Right lobe of liver (tissue), 6 donors: Measurements from ENCODE around the gene LIPJ. TPM values are rescaled to one million over a fixed set of nuclear protein-coding genes. Genes with fewer than 3 reads are reported as not detected.

Experiments
- ATAC-seq, 4 donors: fragments of 200-7000 bp; cut with Tn5 transposase; one replicate each; pipeline ENCODE4 v1.9.1; 2020; ENCODE audit warnings: mild to moderate bottlenecking in 4 of 4, moderate library complexity in 4 of 4
- DNase-seq, 3 donors: peaks; one replicate each; pipeline ENCODE4 v3.0.0-alpha.2; 2020
- H3K27ac ChIP-seq, 3 donors: fragments of 200-600 bp; one replicate each; pipeline ENCODE4 v1.8.0; 2022
- H3K27me3 ChIP-seq, 2 donors: fragments of 200-600 bp; one replicate each; pipeline ENCODE4 v1.8.0; 2022
- H3K36me3 ChIP-seq, 4 donors: fragments of 200-600 bp; sonication (generic) in 1 of 4; one replicate each; pipeline versions ENCODE4 v1.5.1 to v1.8.0; 2017 to 2022; ENCODE audit warnings: control low read depth in 1 of 4
- H3K4me1 ChIP-seq, 4 donors: fragments of 200-600 bp; sonication (generic) in 1 of 4; one replicate each; pipeline versions ENCODE4 v1.5.1 to v1.8.0; 2017 to 2022; ENCODE audit warnings: control low read depth in 1 of 4
- H3K4me3 ChIP-seq, 3 donors: fragments of 200-600 bp; one replicate each; pipeline ENCODE4 v1.8.0; 2022
- H3K9me3 ChIP-seq, 4 donors: fragments of 200-600 bp; sonication (generic) in 1 of 4; one replicate each; pipeline versions ENCODE4 v1.5.1 to v1.8.0; 2017 to 2022; ENCODE audit warnings: control low read depth in 1 of 4
- POLR2A ChIP-seq: fragments of 450-650 bp; IDR thresholded peaks from one replicate; pipeline ENCODE4 v1.6.1; 2017; ENCODE audit warnings: antibody characterized with exemption, mild to moderate bottlenecking
- WGBS: methylation state at CpG from one replicate; pipeline ENCODE4 v1.1.6; 2018; ENCODE audit warnings: low coverage, low lambda C conversion rate; ENCODE audit not compliant: insufficient coverage; ENCODE audit errors: missing lambda C conversion rate; 5-methylcytosine and 5-hydroxymethylcytosine counted together
- intact Hi-C, 2 donors: fragments of 100-400 bp; cut with DNase I; formaldehyde crosslinking; loops; one replicate each; pipeline versions ENCODE4 v1.11.2 to v1.14.1; 2022
- total RNA-seq, 6 experiments: library from RNA; depleted of rRNA in 2 of 6; stranded (reverse); fragments of >200 nt in 2 of 6; fragmentation: NEBNext Ultra II Directional in 3 of 6; extraction: Animal tissue kit (Norgen Biotek cat#: 25700) in 3 of 6; gene quantifications; one replicate each; pipeline versions ENCODE4 v1.1.0 to v1.2.4, GENCODE V29; 2016 to 2023
- TF ChIP-seq, protein P1 (sequence below), 4 donors: fragments of 200-600 bp in 3 of 4; fragments of 450-650 bp in 1 of 4; IDR thresholded peaks; one replicate each; pipeline versions ENCODE4 v1.5.1 to v1.8.0; 2016 to 2022; ENCODE audit warnings: antibody characterized with exemption in 4 of 4, mild to moderate bottlenecking in 2 of 4
- donor health status: DM: no; HTN: yes; CAD: no.
- donor health status: DM: no; HTN: no; CAD: no.
- donor health status: DM: no; HTN: no; CAD: no.
- donor health status: DM: no; HTN: yes; CAD: no.
- donor health status: DM: no; HTN: yes; CAD: no.

The LIPJ gene
- total RNA-seq, 6 experiments from 2014 or later, result 0.06 to 0.42 (median 0.21) TPM

DNA sequence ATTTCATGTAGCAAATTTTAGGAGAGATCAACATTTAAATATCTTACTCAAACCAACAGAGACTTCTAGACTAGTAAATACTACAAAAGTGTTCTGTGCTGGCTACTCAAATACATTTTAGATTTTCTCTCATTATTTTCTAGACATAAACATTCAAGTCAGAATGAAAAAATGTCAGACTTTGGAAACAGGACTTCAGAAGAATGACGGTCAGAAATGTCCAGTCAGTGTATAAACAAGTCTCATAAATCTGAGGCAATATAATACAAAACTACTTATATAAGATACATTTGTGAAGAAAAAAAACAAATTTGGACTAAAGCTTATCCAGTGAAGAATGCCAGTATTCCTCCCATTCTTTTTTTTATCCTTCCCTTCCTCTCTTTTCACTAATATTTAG lies 29.3 kb upstream of the LIPJ start:
- DNase-seq (no peak), ATAC-seq (no peak)
- H3K4me3 ChIP-seq, result no peak overlapping the region
- 94% methylated on average over 1 of the region's 1 CpG for WGBS
- no peaks in the 10 kb centered on the region for H3K9me3 ChIP-seq
- no peaks in the 10 kb centered on the region for H3K4me1 ChIP-seq
- H3K36me3 ChIP-seq, result no peaks in the 10 kb centered on the region
- H3K27ac ChIP-seq, result no peak overlapping the region
- H3K27me3 ChIP-seq, result no peaks in the 10 kb centered on the region
- intact Hi-C loops, result loop anchor here in 1 of 2 donors (10.0 kb wide), 2 partner anchors 82 to 702 kb away; no protein-coding TSS in a partner anchor
- TF ChIP-seq, protein P1, sequence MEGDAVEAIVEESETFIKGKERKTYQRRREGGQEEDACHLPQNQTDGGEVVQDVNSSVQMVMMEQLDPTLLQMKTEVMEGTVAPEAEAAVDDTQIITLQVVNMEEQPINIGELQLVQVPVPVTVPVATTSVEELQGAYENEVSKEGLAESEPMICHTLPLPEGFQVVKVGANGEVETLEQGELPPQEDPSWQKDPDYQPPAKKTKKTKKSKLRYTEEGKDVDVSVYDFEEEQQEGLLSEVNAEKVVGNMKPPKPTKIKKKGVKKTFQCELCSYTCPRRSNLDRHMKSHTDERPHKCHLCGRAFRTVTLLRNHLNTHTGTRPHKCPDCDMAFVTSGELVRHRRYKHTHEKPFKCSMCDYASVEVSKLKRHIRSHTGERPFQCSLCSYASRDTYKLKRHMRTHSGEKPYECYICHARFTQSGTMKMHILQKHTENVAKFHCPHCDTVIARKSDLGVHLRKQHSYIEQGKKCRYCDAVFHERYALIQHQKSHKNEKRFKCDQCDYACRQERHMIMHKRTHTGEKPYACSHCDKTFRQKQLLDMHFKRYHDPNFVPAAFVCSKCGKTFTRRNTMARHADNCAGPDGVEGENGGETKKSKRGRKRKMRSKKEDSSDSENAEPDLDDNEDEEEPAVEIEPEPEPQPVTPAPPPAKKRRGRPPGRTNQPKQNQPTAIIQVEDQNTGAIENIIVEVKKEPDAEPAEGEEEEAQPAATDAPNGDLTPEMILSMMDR (IDR thresholded peaks at IDR 0.05), result no peak
- TF ChIP-seq POLR2A, result no peak

DNA sequence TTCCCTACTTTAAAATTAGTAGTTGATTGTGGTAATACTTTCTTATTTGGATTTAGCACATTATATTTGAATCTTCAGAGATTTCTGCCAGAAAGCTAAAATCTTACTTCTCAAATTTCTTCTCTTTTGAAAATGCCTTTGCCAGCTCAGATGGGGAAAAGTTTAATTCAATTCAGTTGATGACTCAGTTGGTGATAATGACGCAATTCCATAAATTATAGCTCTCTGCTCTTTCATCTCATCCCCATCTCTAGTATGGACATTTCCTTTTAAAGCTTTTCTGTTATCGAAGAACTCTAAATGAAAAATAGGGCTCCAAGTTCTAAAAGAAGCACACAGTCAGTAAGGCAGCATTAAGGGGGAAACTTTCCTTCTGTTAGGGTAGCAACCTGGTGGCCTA lies 28.9 kb upstream of the LIPJ start:
- DNase-seq (no peak), ATAC-seq (no peak)
- H3K27me3 ChIP-seq, result no peaks in the 10 kb centered on the region
- no peaks in the 10 kb centered on the region for H3K36me3 ChIP-seq
- 87% methylated on average over 2 of the region's 2 CpGs for WGBS
- no peak for TF ChIP-seq POLR2A
- TF ChIP-seq, protein P1 (IDR thresholded peaks at IDR 0.05), result no peak
- intact Hi-C loops, result loop anchor here in 1 of 2 donors (10.0 kb wide), 2 partner anchors 83 to 703 kb away; no protein-coding TSS in a partner anchor
- no peak overlapping the region for H3K4me3 ChIP-seq
- no peaks in the 10 kb centered on the region for H3K4me1 ChIP-seq
- H3K27ac ChIP-seq, result no peak overlapping the region
- no peaks in the 10 kb centered on the region for H3K9me3 ChIP-seq

DNA sequence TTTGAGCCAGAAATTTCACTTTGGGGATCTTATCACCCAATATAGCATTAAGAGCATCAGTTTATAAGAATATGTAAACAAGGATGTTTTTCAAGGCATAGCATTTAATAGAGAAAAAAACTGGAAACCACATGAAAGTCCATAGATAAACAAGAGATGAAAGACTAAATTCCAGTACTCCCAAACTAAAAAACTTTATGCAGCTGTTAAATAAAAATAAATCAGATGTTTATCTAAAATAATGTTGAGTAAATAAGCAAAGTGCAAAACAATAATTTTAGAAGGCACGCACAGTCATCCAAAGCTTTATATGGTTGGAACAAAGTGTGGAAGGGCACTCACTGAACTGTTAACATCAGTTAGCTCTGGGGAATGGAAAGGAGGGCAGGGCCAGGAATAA lies 24.4 kb upstream of the LIPJ start:
- H3K27me3 ChIP-seq, result no peaks in the 10 kb centered on the region
- H3K4me1 ChIP-seq, result no peaks in the 10 kb centered on the region
- no peak overlapping the region for H3K4me3 ChIP-seq
- no peak for DNase-seq
- TF ChIP-seq, protein P1 (IDR thresholded peaks at IDR 0.05), result no peak
- no peak for TF ChIP-seq POLR2A
- ATAC-seq, result no peak
- H3K27ac ChIP-seq, result no peak overlapping the region
- WGBS, result 91% methylated on average over 1 of the region's 1 CpG
- H3K9me3 ChIP-seq, result no peaks in the 10 kb centered on the region
- no peaks in the 10 kb centered on the region for H3K36me3 ChIP-seq
- intact Hi-C loops, result no loop called here

DNA sequence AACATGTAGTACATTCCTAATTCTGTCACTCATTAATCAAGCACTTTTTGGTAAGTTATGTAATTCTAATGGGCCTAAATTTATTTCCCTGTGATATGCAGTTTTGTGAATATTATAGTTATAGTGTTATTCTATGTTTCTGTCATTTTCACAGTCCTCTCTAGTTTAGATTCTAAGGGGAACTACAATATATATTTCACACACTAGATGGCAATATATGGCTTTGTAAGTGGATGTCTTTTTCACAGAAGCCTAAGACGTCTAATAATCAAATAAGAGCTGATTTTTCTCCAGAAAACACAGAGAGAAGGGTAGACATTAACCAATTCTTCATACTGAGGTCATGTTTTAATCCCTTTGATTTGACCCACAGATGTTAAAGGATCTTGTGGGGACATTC lies 21.5 kb upstream of the LIPJ start:
- ATAC-seq (peak; percentile 61 to 72 (median 72)), DNase-seq (no peak)
- WGBS, result 0% methylated on average over 1 of the region's 1 CpG
- intact Hi-C loops, result no loop called here
- no peak overlapping the region for H3K4me3 ChIP-seq
- no peaks in the 10 kb centered on the region for H3K36me3 ChIP-seq
- no peaks in the 10 kb centered on the region for H3K4me1 ChIP-seq
- H3K27me3 ChIP-seq, result no peaks in the 10 kb centered on the region
- no peaks in the 10 kb centered on the region for H3K9me3 ChIP-seq
- TF ChIP-seq POLR2A, result no peak
- TF ChIP-seq, protein P1 (IDR thresholded peaks at IDR 0.05), result peak; percentile 37 to 53 (median 47)
- no peak overlapping the region for H3K27ac ChIP-seq

DNA sequence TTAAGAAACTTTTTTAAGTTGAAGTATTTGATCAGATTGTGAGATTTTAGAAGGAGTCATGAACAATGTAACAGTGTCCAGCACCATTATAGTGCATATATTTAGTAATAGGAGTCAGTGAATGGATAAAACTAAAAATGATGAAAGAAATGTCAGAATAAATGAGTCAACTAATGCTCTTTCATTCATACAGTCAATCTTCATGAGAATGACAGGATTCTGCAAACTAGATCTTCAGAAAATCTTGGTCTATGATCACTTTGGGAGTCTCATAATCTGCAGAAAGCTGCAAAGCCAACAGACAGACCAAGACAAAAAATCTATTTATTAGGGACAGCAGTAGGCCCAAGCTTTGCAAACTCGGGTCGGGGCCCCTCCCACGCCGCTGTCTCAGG lies 4.2 kb upstream of the LIPJ start:
- intact Hi-C loops, result no loop called here
- 0% methylated on average over 4 of the region's 4 CpGs for WGBS

More for the DNA sequence above, 4.2 kb upstream of the LIPJ start:
- Histone ChIP-seq H3K36me3 (no peaks in the 10 kb centered on the region), H3K4me1 (no peaks in the 10 kb centered on the region), H3K9me3 (no peaks in the 10 kb centered on the region), H3K27me3 (no peaks in the 10 kb centered on the region), H3K4me3 (peak overlapping the region; percentile 47 to 77 (median 73)), H3K27ac (peak overlapping the region in 2 of 3 donors; percentile 84 to 91)
- TF ChIP-seq POLR2A, result no peak
- TF ChIP-seq, protein P1 (IDR thresholded peaks at IDR 0.05), result no peak
- DNase-seq, result no peak
- no peak for ATAC-seq
